ENCODE data around the gene LGALS4. TPM values are rescaled to one million over a fixed set of nuclear protein-coding genes. Genes with fewer than 3 reads are reported as not detected.

Gene LGALS4
- total and polyA plus RNA-seq, 9 of the 15 experiments (the other 6 are each of a cell fraction or from before 2014, with no cell fraction given): 0.08 to 1.1 (median 0.30) TPM; not detected in 3

GRCh38 chr19:38849147-38849859, 36.6 kb upstream of the LGALS4 start (continued):
- peak; percentile 67; the same call in 1 of the 2 replicates for TF ChIP-seq GMEB1 (CRISPR knock-in tag; IDR thresholded peaks at IDR 0.05)
- TF ChIP-seq PRPF4 (IDR thresholded peaks at IDR 0.05; ENCODE audit: insufficient read depth, low read depth, low read length, poor library complexity, severe bottlenecking): peak; percentile 66
- no peak for TF ChIP-seq THAP7 (CRISPR knock-in tag; IDR thresholded peaks at IDR 0.05)
- TF ChIP-seq HDAC1 (IDR thresholded peaks at IDR 0.05): peak in 1 of 2 experiments; percentile 77; a peak in 1 of 4 replicates
- TF ChIP-seq GABPA (tag; conservative IDR thresholded peaks at IDR 0.05; ENCODE audit: low read depth): peak; percentile 69
- peak; percentile 28; the same call in 1 of the 2 replicates for TF ChIP-seq JUND (IDR thresholded peaks at IDR 0.05; ENCODE audit: borderline replicate concordance, low read depth, low read length)
- no peak; the same call in 2 of the 3 replicates for TF ChIP-seq JUND (tag; IDR thresholded peaks at IDR 0.05; ENCODE audit: borderline replicate concordance, low read depth, low read length)
- no peak for TF ChIP-seq HBP1 (CRISPR knock-in tag; IDR thresholded peaks at IDR 0.05)
- 0 out of 4 replicates have a peak, but pooled peaks have one; percentile 11 to 18 for TF ChIP-seq RAD21 (CRISPR knock-in tag; conservative IDR thresholded peaks at IDR 0.05 in 1 of 2, IDR thresholded peaks at IDR 0.05 in 1 of 2)
- peak; percentile 58 for TF ChIP-seq SMAD1 (IDR thresholded peaks at IDR 0.05; ENCODE audit: low read depth, low read length, partially characterized antibody)
- TF ChIP-seq MYNN (IDR thresholded peaks at IDR 0.05): 0 out of 2 replicates have a peak, but pooled peaks have one; percentile 38
- no peak for TF ChIP-seq MYNN (CRISPR knock-in tag; IDR thresholded peaks at IDR 0.05)
- no peak for TF ChIP-seq ZBTB43 (CRISPR knock-in tag; IDR thresholded peaks at IDR 0.05)
- peak; percentile 14; the same call in 1 of the 2 replicates for TF ChIP-seq ZBTB9 (CRISPR knock-in tag; IDR thresholded peaks at IDR 0.05)
- 0 out of 4 replicates have a peak, but pooled peaks of 1 of the 2 experiments have one; percentile 4 for TF ChIP-seq TRIM24 (IDR thresholded peaks at IDR 0.05)
- TF ChIP-seq ATF4 (CRISPR knock-in tag; IDR thresholded peaks at IDR 0.05): peak; percentile 34; the same call in 1 of the 2 replicates
- TF ChIP-seq RBM39 (optimal IDR thresholded peaks at IDR 0.05; ENCODE audit: low read depth, low read length): no peak
